HepG2 (cell line): ENCODE measurements around the gene LARP1B. TPM values are rescaled to one million over a fixed set of nuclear protein-coding genes. Genes with fewer than 3 reads are reported as not detected.

Experiments used
- ATAC-seq: fragments of 200-7000 bp; cut with Tn5 transposase; 3 replicates; pipeline ENCODE4 v1.9.1; 2020; ENCODE audit warnings: mild to moderate bottlenecking, moderate library complexity
- BruUV-seq: library from RNA; stranded (reverse); fragments of 400-500 nt; replicated peaks from 2 replicates; lab custom pipeline; 2021; lab: Mats Ljungman, UMichigan
- CTCF ChIA-PET: fragments of 300-600 bp; formaldehyde crosslinking; extraction: SDS; loops from one replicate; lab custom pipeline; 2021; ENCODE audit warnings: low total read pairs, inconsistent platforms, low intra/inter-chr PET ratio; lab: Yijun Ruan, JAX
- POLR2A ChIA-PET: fragments of 350-600 bp; sonication (Branson Sonifier 250); formaldehyde crosslinking; loops from one replicate; lab custom pipeline; 2020; ENCODE audit warnings: antibody characterized with exemption, inconsistent platforms; lab: Yijun Ruan, JAX
- DNase-seq: peaks from one replicate; pipeline ENCODE4 v3.0.0-alpha.2; 2015; ENCODE audit warnings: low spot score
- FAIRE-seq: peaks from 3 replicates; lab custom pipeline; 2011; peaks lifted over from hg19 to GRCh38; lab: Jason Lieb, UNC
- H2AFZ ChIP-seq: one replicate; pipeline ENCODE4 v1.6.1; 2011; ENCODE audit warnings: low read length, inconsistent platforms
- H3K27ac ChIP-seq: fragments of 300-600 bp; 3 replicates; pipeline ENCODE4 v1.8.0; 2011; ENCODE audit warnings: mixed run types, mild to moderate bottlenecking, mixed read lengths, low read length, inconsistent platforms; ENCODE audit not compliant: insufficient read depth; ENCODE audit errors: extremely low read length
- H3K27me3 ChIP-seq, 2 experiments: fragments of 200-600 bp in 1 of 2; 2 replicates in 1 of 2; 3 replicates in 1 of 2; pipeline versions ENCODE4 v1.6.0 to v1.8.0; 2011; ENCODE audit warnings: low read length in 2 of 2, mild to moderate bottlenecking in 2 of 2, moderate library complexity in 2 of 2, inconsistent platforms in 1 of 2; ENCODE audit not compliant: insufficient read depth in 2 of 2, control insufficient read depth in 1 of 2
- H3K36me3 ChIP-seq, 2 experiments: fragments of 200-600 bp in 1 of 2; replicated peaks in 1 of 2; 2 replicates in 1 of 2; 3 replicates in 1 of 2; pipeline versions ENCODE4 v1.5.1 to v1.8.0; 2011; ENCODE audit warnings: low read length in 2 of 2, inconsistent platforms in 1 of 2; ENCODE audit not compliant: insufficient read depth in 2 of 2, control insufficient read depth in 1 of 2
- H3K4me1 ChIP-seq: 2 replicates; pipeline ENCODE4 v1.5.1; 2012; ENCODE audit warnings: low read length, inconsistent platforms; ENCODE audit not compliant: insufficient read depth
- H3K4me2 ChIP-seq: 2 replicates; pipeline ENCODE4 v1.6.0; 2011; ENCODE audit warnings: low read depth, low read length, inconsistent platforms
- H3K4me3 ChIP-seq, 3 experiments: fragments of 200-600 bp in 1 of 3; sonication (generic), shearing (Covaris generic) in 1 of 3; replicated peaks in 1 of 3; 2 replicates each; pipeline ENCODE4 v1.5.1; 2011 to 2016; ENCODE audit warnings: low read length in 3 of 3, inconsistent platforms in 2 of 3, low read depth in 2 of 3, mild to moderate bottlenecking in 2 of 3, control low read depth in 1 of 3, mixed read lengths in 1 of 3; ENCODE audit not compliant: insufficient read depth in 1 of 3
- H3K79me2 ChIP-seq: one replicate; pipeline ENCODE4 v1.6.1; 2011; ENCODE audit warnings: low read length, inconsistent platforms; ENCODE audit not compliant: insufficient read depth
- H3K9ac ChIP-seq: 2 replicates; pipeline ENCODE4 v1.6.0; 2011; ENCODE audit warnings: mild to moderate bottlenecking, low read depth, low read length, inconsistent platforms; ENCODE audit not compliant: insufficient read depth
- H3K9me3 ChIP-seq: 2 replicates; pipeline ENCODE4 v1.5.1; 2012; ENCODE audit warnings: mild to moderate bottlenecking, low read length
- H4K20me1 ChIP-seq: 2 replicates; pipeline ENCODE4 v1.6.0; 2011; ENCODE audit warnings: inconsistent platforms, mild to moderate bottlenecking, low read length, moderate library complexity; ENCODE audit not compliant: insufficient read depth
- ASH2L ChIP-seq: fragments of 300-600, 200-600 bp; sonication (generic); IDR thresholded peaks from 2 replicates; pipeline ENCODE4 v1.7.0; 2017; ENCODE audit warnings: low read depth, mild to moderate bottlenecking, moderate library complexity, mixed read lengths, low read length; ENCODE audit not compliant: insufficient read length
- FOXA3 ChIP-seq: IDR thresholded peaks from 2 replicates; pipeline ENCODE4 v1.6.1; 2016; ENCODE audit warnings: missing genetic modification reagents, missing compliant biosample characterization
- FOXM1 ChIP-seq: sonication (generic); formaldehyde crosslinking; IDR thresholded peaks from 2 replicates; pipeline ENCODE4 v1.5.0; 2020; ENCODE audit warnings: missing genetic modification reagents
- GABPB1 ChIP-seq: IDR thresholded peaks from 2 replicates; pipeline ENCODE4 v1.6.1; 2016; ENCODE audit warnings: mild to moderate bottlenecking, missing genetic modification reagents, moderate library complexity, missing compliant biosample characterization
- HMG20A ChIP-seq: IDR thresholded peaks from 2 replicates; pipeline ENCODE4 v1.6.1; 2016; ENCODE audit warnings: borderline replicate concordance
- KDM3A ChIP-seq: IDR thresholded peaks from 2 replicates; pipeline ENCODE4 v1.6.1; 2018; ENCODE audit warnings: low read depth, missing compliant biosample characterization
- KLF9 ChIP-seq: IDR thresholded peaks from 2 replicates; pipeline ENCODE4 v1.6.1; 2016; ENCODE audit warnings: low read depth
- MIXL1 ChIP-seq: IDR thresholded peaks from 2 replicates; pipeline ENCODE4 v1.6.1; 2016
- NCOA2 ChIP-seq: sonication (generic); formaldehyde crosslinking; IDR thresholded peaks from 2 replicates; pipeline ENCODE4 v1.8.0; 2022; ENCODE audit warnings: inconsistent platforms
- PLRG1 ChIP-seq: fragments of 450-650 bp; conservative IDR thresholded peaks from 2 replicates; pipeline ENCODE4 v1.6.1; 2016
- SAP130 ChIP-seq: IDR thresholded peaks from 2 replicates; pipeline ENCODE4 v1.6.1; 2016; ENCODE audit warnings: low read depth
- ZFP62 ChIP-seq: sonication (generic); formaldehyde crosslinking; IDR thresholded peaks from 2 replicates; pipeline ENCODE4 v1.4.0; 2020; ENCODE audit warnings: missing genetic modification reagents
- ZNF121 ChIP-seq: sonication (generic); formaldehyde crosslinking; IDR thresholded peaks from 2 replicates; pipeline ENCODE4 v1.5.0; 2020; ENCODE audit warnings: mild to moderate bottlenecking, missing genetic modification reagents
- ZNF3 ChIP-seq: IDR thresholded peaks from 2 replicates; pipeline ENCODE4 v1.7.0; 2017; ENCODE audit warnings: inconsistent platforms
- WGBS: methylation state at CpG from one replicate; pipeline ENCODE4 v1.1.6; 2017; ENCODE audit warnings: low lambda C conversion rate; 5-methylcytosine and 5-hydroxymethylcytosine counted together
- in situ Hi-C: cut with HindIII; loops from 2 replicates; pipeline ENCODE4 v1.10.0; 2017; ENCODE audit warnings: low pct_unique_long_range_greater_than_20kb; ENCODE audit not compliant: extremely low pct_ligation_motif_present
- intact Hi-C: fragments of 100-400 bp; cut with micrococcal nuclease; formaldehyde crosslinking; loops from one replicate; pipeline ENCODE4 v1.10.0; 2022; ENCODE audit not compliant: unreplicated experiment
- polyA plus RNA-seq, 8 experiments: library from polyadenylated mRNA; depleted of rRNA in 3 of 8; stranded (reverse) in 7 of 8; unstranded in 1 of 8; fragments of >200 nt; fragmentation: Illumina TruSeq in 4 of 8; extraction: Trizol in 4 of 8; gene quantifications; 2 replicates each; pipeline versions ENCODE4 v1.2.1 to v1.2.3, GENCODE V29; 2011 to 2016; ENCODE audit warnings: low read depth in 4 of 8, missing spikeins in 1 of 8, mixed read lengths in 1 of 8; ENCODE audit not compliant: insufficient read depth in 1 of 8
- total RNA-seq, 5 experiments: library from RNA; depleted of rRNA; stranded (reverse); fragments of >200 nt; fragmentation: Illumina TruSeq; extraction: Trizol; gene quantifications; 2 replicates each; pipeline ENCODE4 v1.2.3, GENCODE V29; 2016; ENCODE audit warnings: low read depth in 1 of 5
- TF ChIP-seq, protein P1 (sequence below): sonication (generic); formaldehyde crosslinking; IDR thresholded peaks from 2 replicates; pipeline ENCODE4 v1.4.0; 2020; ENCODE audit warnings: mild to moderate bottlenecking, missing genetic modification reagents
- TF ChIP-seq, protein P2 (sequence below): sonication (generic); formaldehyde crosslinking; IDR thresholded peaks from 2 replicates; pipeline ENCODE4 v1.4.0; 2020; ENCODE audit warnings: missing genetic modification reagents, borderline replicate concordance

LARP1B gene
- total and polyA plus RNA-seq, 2 of the 13 experiments (the other 11 are each of a cell fraction or from before 2014, with no cell fraction given): 19.2 to 52.7 TPM

DNA sequence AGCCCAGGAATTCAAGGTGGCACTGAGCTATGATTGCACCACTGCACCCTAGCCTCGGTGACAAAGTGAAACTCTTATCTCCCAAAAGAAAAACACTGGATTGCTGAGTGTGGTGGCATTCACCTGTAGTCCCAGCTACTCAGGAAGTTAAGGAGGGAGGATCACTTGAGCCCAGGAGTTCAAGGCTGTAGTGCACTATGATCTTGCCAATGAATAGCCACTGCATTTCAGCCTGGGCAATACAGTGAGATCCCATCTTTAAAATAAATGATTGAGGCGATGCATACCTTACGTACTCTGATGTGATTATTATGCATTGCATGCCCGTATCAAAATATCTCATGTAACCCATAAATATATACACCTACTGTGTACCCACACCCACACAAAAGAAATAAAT, 31.2 kb upstream of the LARP1B start:
- Histone ChIP-seq H2AFZ (no peak overlapping the region), H3K4me3 (no peak overlapping the region), H3K9me3 (no peaks in the 10 kb centered on the region), H3K36me3 (peaks cover 2 to 8% of the 10 kb centered on the region in 2 experiments; a peak in 2 of 5 replicates), H3K27me3 (no peaks in the 10 kb centered on the region), H3K4me1 (peaks cover 25% of the 10 kb centered on the region), H3K9ac (no peak overlapping the region), H3K79me2 (no peaks in the 10 kb centered on the region), H3K4me2 (no peak overlapping the region), H3K27ac (no peak overlapping the region), H4K20me1 (no peaks in the 10 kb centered on the region)
- in situ Hi-C loops: no loop called here
- FAIRE-seq: no peak
- DNase-seq: no peak
- over 99% methylated on average over 4 of the region's 4 CpGs for WGBS
- intact Hi-C loops: no loop called here
- ChIA-PET POLR2A (no interaction called here), CTCF (no interaction called here)
- no TSS peak for BruUV-seq
- ATAC-seq: no peak
- TF ChIP-seq, protein P1, sequence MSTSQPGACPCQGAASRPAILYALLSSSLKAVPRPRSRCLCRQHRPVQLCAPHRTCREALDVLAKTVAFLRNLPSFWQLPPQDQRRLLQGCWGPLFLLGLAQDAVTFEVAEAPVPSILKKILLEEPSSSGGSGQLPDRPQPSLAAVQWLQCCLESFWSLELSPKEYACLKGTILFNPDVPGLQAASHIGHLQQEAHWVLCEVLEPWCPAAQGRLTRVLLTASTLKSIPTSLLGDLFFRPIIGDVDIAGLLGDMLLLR (CRISPR knock-in tag): no peak
- TF ChIP-seq ZNF121: peak; percentile 84; the same call in 1 of the 2 replicates

DNA sequence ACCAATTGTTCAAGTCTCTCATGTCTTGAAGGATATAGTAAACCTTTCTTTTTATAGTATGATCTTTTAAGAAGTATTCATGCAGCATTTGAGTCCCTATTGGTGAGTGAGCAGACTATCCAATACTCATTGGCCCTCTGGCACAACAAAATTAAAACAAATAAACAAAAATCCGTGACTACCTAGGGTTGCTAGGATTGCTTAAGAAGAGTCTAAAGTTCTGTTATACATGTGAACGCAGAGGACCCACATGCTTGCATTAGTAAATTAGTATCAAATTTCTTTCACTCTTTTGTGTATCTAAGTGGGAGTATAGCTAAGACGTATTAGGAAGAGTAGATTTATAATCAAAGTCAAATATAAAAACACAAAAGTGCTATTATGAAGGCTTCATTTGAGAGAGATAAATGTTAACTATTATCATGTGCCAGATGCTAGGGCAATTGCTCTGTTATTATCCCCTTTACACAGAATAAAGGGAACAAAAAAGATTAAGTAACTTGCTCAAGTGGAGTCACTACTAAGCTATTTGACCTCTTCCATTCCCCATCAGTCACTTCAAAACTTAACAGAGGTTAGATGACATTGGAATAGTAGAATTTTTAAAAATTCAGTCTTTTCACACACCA, 29.2 kb upstream of the LARP1B start:
- FAIRE-seq (no peak), ATAC-seq (peak; percentile 94)
- TF ChIP-seq PLRG1 (no peak), HMG20A (CRISPR knock-in tag) (peak; percentile 14; the same call in 1 of the 2 replicates), KDM3A (no peak), FOXA3 (CRISPR knock-in tag) (0 out of 2 replicates have a peak, but pooled peaks have one; percentile 28), ZFP62 (CRISPR knock-in tag) (no peak), NCOA2 (CRISPR knock-in tag) (no peak), SAP130 (CRISPR knock-in tag) (peak; percentile 52), FOXM1 (no peak), GABPB1 (CRISPR knock-in tag) (no peak), MIXL1 (CRISPR knock-in tag) (no peak), ASH2L (peak; percentile 35), KLF9 (CRISPR knock-in tag) (no peak), ZNF3 (CRISPR knock-in tag) (no peak)
- TF ChIP-seq, protein P2, sequence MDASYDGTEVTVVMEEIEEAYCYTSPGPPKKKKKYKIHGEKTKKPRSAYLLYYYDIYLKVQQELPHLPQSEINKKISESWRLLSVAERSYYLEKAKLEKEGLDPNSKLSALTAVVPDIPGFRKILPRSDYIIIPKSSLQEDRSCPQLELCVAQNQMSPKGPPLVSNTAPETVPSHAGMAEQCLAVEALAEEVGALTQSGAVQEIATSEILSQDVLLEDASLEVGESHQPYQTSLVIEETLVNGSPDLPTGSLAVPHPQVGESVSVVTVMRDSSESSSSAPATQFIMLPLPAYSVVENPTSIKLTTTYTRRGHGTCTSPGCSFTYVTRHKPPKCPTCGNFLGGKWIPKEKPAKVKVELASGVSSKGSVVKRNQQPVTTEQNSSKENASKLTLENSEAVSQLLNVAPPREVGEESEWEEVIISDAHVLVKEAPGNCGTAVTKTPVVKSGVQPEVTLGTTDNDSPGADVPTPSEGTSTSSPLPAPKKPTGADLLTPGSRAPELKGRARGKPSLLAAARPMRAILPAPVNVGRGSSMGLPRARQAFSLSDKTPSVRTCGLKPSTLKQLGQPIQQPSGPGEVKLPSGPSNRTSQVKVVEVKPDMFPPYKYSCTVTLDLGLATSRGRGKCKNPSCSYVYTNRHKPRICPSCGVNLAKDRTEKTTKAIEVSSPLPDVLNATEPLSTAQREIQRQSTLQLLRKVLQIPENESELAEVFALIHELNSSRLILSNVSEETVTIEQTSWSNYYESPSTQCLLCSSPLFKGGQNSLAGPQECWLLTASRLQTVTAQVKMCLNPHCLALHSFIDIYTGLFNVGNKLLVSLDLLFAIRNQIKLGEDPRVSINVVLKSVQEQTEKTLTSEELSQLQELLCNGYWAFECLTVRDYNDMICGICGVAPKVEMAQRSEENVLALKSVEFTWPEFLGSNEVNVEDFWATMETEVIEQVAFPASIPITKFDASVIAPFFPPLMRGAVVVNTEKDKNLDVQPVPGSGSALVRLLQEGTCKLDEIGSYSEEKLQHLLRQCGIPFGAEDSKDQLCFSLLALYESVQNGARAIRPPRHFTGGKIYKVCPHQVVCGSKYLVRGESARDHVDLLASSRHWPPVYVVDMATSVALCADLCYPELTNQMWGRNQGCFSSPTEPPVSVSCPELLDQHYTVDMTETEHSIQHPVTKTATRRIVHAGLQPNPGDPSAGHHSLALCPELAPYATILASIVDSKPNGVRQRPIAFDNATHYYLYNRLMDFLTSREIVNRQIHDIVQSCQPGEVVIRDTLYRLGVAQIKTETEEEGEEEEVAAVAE (CRISPR knock-in tag): no peak

More for the DNA sequence above, 29.2 kb upstream of the LARP1B start:
- no TSS peak for BruUV-seq
- ChIA-PET POLR2A (no interaction called here), CTCF (no interaction called here)
- H3K27ac ChIP-seq: peak overlapping the region; percentile 65
- in situ Hi-C loops (no loop called here), intact Hi-C loops (no loop called here)
- H3K4me1 ChIP-seq: peaks cover 25% of the 10 kb centered on the region
- H3K4me3 ChIP-seq: no peak overlapping the region
- H3K27me3 ChIP-seq: no peaks in the 10 kb centered on the region
- no peaks in the 10 kb centered on the region for H4K20me1 ChIP-seq
- no peak overlapping the region for H2AFZ ChIP-seq
- H3K36me3 ChIP-seq: peaks cover 2 to 8% of the 10 kb centered on the region in 2 experiments; a peak in 2 of 5 replicates
- H3K4me2 ChIP-seq: no peak overlapping the region; the same call in 1 of the 2 replicates
- H3K9me3 ChIP-seq: no peaks in the 10 kb centered on the region
- H3K9ac ChIP-seq: no peak overlapping the region; the same call in 1 of the 2 replicates
- DNase-seq: peak; percentile 57
- no peaks in the 10 kb centered on the region for H3K79me2 ChIP-seq
- WGBS: 26% methylated on average over 3 of the region's 3 CpGs
